HG03025 (cell line): ENCODE results near the gene SETD1B.
"Not testable (repeated sequence)": the region's sequence is repeated elsewhere in the genome, so short reads cannot be mapped to it uniquely, and the experiment has no call there.

ENCODE experiments used
- ATAC-seq: cut with Tn5 transposase; IDR thresholded peaks from one replicate; pipeline ENCODE4 v1.9.1; 2021; ENCODE audit warnings: mild to moderate bottlenecking, moderate library complexity; ENCODE audit not compliant: unreplicated experiment, low FRiP score

The SETD1B gene

GRCh38 chr12:121803861-121804416, at the start of gene SETD1B:
TSS of gene SETD1B (plus strand) at chr12:121804009. CDS start at chr12:121804738, 729 bp downstream.
- no peak for ATAC-seq

GRCh38 chr12:121754836-121755235, 49.0 kb upstream of the SETD1B start:
- ATAC-seq = no peak

- no peak for ATAC-seq
Observed at GRCh38 chr12:121755591-121755990, 48.2 kb upstream of the SETD1B start.

GRCh38 chr12:121758536-121758935, 45.3 kb upstream of the SETD1B start:
- ATAC-seq = not testable (repeated sequence)

GRCh38 chr12:121762269-121762668, 41.5 kb upstream of the SETD1B start:
- no peak for ATAC-seq

- no peak for ATAC-seq
Observed at GRCh38 chr12:121764808-121765207, 39.0 kb upstream of the SETD1B start.

GRCh38 chr12:121765573-121765972, 38.2 kb upstream of the SETD1B start:
- ATAC-seq = no peak

GRCh38 chr12:121766290-121767039, 37.3 kb upstream of the SETD1B start:
- ATAC-seq = no peak

GRCh38 chr12:121767525-121768016, 36.2 kb upstream of the SETD1B start:
- no peak for ATAC-seq

- ATAC-seq = no peak
Observed at GRCh38 chr12:121769297-121769830, 34.4 kb upstream of the SETD1B start.

GRCh38 chr12:121769831-121770301, 33.9 kb upstream of the SETD1B start:
- no peak for ATAC-seq

- ATAC-seq = no peak
Observed at GRCh38 chr12:121770388-121770787, 33.4 kb upstream of the SETD1B start.

GRCh38 chr12:121770813-121771625, 32.8 kb upstream of the SETD1B start:
- ATAC-seq = no peak

- no peak for ATAC-seq
Observed at GRCh38 chr12:121773011-121773777, 30.6 kb upstream of the SETD1B start.

GRCh38 chr12:121774968-121775474, 28.8 kb upstream of the SETD1B start:
- no peak for ATAC-seq

GRCh38 chr12:121775501-121775900, 28.3 kb upstream of the SETD1B start:
- no peak for ATAC-seq

GRCh38 chr12:121776190-121777098, 27.4 kb upstream of the SETD1B start:
- no peak for ATAC-seq

GRCh38 chr12:121778567-121779421, 25.0 kb upstream of the SETD1B start:
- no peak for ATAC-seq
